Measurements from ENCODE around the gene AMPD3.
"Not testable (repeated sequence)": the region's sequence is repeated elsewhere in the genome, so short reads cannot be mapped to it uniquely, and the experiment has no call there.

Gene AMPD3

DNA sequence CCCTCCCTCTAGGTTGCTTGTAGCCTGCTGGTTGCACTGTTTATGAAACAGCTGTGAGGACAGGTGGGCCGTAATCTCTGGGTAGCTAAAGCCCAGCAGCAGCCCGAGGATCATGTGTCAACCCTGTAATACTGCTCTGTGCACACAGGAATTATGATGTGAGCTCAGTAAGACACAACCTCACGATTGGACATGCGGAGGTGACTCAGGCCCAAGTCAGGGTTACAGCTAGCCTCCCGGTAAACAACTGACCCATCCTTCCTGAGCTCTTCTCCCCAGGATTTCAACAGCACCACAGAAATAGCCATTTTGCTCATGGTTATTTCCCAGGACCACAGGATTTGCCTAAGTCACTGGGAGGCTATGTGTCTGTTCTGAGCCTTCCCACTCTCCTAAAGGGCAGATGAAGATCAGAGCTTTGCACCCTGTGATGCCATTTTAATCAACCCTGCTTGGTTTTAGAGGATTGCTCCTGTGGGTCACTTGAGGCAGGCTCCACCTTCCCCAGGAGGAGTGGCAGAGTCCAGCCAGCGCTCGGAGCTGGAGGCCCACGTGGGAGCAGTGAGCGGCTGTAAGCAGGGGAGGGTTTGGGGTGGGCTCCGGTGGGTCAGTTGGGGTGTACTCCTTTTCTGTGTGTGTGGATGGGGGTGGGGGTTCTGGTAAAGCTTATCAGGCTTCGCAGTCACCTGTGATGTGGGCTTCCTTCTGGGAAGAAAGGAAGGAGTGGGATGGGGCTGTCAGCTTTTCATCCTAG lies at the start of gene AMPD3:
TSS of gene AMPD3 (plus strand) at position 387 of the 754 bp plus-strand sequence. CDS start 6,256 bp downstream, outside the sequence.
- DNase-seq (ENCODE audit: low spot score) = no peak

DNA sequence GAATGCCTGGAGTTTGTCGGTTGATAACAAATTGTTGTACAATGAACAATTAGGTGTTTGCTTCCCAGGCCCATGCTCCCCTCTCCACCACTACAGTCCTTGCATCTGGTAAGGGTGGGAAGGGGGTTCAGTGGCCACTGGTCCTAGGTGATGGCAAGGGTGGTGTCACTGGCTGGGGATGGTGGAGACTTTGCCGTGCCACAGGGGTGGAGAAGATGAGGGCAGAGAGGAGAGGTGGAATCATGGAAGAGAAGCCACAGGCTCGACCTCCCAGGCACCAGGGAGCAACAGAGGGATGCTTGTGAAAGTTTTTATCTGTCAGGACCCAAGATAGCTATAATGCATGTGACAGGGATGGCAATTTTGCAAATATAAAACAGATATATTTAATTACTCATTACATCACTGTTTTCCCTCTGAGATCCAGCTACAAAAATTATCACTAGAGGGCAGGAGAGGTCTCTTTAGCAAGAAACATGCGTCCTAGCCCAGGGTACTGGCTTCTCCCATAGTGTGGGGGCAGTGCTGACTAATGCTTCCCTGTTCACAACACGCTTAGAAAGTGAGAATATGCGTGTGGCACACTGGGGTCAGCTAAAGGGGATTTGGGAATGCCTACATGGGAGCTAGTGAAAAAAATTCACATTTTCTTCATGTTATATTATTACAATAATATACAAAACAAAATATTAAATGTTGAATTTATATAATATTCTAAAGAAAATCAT lies 49.0 kb upstream of the AMPD3 start:
- peak; percentile 69 for DNase-seq (ENCODE audit: low spot score)

DNA sequence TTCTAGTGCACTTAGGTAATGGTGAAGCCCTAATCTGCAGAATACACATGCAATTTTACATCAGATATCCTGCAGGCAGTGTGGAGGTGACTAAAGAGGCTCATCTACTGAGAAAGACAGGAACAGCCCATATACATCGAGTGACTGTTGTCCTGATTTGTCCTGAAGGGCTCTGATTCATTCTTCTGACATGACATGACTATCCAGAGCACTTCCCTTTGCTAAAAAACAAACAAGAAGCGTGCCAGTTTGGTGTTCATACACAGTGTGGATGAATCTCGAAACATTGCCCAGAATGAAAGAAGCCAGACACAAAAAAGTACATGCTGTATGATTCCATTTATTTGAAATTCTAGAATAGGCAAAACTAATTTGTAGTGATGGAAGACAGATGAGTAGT lies 48.0 kb upstream of the AMPD3 start:
- DNase-seq (ENCODE audit: low spot score) = no peak

DNA sequence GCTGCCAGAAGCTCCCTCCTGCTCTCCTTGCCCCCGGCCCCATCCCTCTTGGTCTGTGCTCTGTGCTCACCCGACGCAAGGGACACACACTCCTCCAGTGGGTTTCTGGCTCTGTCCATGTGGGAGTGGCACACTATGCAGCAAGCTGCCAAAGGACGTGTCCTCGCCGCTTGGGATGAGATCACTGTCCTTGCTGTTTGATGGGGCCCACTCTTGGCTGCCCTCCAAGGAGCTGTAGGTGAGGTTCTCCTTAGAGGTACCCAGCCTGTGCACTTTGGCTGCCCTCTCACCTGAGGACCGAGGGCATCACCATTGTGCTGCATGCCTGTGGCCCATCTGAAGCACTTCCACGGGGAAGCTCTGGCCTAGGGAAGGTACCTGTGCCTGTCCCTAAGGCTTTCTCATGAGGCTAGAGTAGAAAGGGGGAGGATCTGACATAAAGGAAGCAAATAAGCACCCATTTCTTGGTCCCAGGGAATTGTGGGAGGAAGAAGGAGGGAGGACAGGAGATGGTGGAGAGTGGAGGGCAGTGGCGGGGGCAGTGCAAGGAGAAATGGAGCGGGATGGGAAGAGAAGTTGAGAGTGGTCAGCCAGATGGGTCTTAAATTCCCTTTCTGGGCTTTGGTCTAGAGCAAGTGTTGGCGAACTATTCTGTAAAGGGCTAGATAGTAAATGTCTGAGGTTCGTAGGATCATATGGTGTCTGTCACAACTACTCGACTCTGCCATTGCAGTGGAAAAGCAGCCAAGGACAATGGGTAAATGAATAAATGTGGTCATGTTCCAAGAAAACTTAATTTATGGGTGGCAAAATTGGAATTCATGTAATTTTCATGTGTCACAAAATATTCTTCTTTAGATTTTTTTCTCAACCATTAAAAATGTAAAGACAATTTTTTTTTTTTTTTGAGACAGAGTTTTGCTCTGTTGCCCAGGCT lies 47.0 kb upstream of the AMPD3 start:
- no peak for DNase-seq (ENCODE audit: low spot score)

DNA sequence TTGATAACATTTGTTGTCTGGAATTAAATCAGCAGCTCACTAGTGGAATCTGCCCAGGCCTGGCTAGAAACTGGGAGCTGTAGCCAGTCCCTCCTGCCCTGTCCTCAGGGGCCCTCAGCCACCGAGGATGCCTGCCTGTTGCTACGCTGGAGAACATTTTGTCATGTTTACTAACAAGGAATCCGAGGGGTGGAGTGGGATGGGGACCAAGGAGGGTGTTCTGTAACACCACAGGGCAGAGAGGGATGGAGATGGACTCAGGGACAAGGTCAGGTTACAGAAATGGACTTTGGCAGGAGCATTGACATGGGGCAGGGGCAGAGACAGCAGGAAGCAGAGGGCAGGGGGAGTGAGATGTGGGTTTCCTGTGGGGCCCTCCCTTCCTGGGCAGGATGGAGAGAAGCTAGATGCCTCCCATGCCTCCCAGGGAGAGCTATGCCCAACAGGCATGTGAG lies 45.8 kb upstream of the AMPD3 start:
- peak; percentile 8 for DNase-seq (ENCODE audit: low spot score)

DNA sequence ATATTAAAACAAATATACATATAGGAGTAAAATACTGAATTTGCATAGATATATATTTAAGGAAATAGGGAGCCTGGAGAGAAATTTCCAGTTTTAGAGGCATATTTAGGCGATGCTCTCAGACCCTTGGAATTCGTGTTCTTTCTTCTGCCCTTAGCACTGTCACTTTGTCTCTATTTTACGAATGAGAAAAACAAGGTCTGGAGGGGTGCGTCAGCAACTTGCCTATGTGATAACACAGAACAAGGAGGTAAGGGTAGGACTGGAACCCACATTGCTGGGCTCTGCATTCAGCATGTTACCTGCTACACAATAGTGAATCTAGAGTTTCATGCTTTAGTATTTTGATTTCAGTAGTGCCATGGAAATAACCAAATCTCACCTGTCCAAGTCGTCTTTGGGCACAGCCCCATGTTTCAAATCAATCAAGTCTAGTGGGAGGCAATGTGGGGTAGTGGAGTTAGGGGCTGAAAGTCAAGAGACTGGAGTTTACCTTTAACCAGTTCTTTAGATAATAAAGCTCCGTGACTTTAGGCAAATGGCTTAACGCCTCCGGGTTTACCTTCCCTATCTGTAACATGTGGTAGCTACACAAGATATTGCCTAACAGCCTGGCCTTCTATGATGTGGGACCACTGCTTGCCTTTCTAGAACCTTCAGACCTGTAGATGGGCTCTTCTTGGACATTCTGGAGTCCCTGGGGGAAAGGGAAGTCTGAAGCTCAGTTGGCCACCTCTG lies 44.8 kb upstream of the AMPD3 start:
- DNase-seq (ENCODE audit: low spot score) = no peak

DNA sequence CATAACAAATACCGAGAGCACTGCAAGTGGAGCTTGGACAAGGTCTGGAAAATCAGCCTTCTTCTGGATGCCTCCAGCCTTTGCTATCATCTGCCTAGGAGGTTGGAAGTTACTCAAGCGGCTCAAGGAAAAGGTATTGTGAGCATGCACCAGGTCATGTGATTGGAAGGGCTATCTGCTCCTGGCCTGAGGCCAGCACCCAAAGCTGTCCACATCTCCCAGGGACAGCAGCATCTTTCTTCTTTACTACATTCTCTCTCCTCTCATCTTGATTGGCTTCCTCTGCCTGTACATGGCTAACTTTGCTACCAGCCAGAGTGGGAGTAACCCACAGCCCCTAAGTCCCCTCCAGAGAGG lies 44.2 kb upstream of the AMPD3 start:
- DNase-seq (ENCODE audit: low spot score) = no peak

DNA sequence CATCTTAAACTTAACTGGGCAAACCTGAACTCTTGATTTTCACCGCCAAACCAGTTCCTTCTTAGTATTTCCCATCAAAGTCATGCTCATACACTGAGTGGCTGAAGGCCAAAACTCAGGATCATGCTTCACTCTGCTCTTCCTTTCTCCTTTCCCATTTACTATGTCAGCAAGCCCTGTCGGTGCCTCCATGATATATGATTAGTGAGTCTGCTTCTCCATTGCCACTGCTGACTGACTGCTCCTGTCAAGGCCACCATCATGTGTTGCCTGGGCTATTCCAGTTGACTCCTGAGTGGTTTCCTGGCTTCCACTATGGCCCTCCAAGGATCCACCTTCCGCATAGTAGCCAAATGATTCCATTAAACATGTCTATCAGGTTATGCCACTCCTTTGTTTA lies 42.8 kb upstream of the AMPD3 start:
- no peak for DNase-seq (ENCODE audit: low spot score)

DNA sequence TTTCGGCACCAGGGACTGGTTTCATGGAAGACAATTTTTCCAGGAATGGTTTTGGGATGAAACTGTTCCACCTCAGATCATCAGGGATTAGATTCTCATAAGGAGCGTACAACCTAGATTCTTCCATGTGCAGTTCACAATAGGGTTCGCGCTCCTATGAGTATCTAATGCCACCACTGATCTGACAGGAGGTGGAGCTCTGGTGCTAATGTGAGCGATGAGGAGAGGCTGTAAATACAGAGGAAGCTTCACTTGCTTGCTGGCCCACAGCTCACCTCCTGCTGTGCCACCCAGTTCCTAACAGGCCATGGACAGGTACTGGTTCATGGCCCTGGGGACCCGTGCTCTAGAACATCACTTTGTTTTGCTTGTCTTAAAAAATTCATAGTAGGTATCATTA lies 41.8 kb upstream of the AMPD3 start:
- peak; percentile 70 for DNase-seq (ENCODE audit: low spot score)

DNA sequence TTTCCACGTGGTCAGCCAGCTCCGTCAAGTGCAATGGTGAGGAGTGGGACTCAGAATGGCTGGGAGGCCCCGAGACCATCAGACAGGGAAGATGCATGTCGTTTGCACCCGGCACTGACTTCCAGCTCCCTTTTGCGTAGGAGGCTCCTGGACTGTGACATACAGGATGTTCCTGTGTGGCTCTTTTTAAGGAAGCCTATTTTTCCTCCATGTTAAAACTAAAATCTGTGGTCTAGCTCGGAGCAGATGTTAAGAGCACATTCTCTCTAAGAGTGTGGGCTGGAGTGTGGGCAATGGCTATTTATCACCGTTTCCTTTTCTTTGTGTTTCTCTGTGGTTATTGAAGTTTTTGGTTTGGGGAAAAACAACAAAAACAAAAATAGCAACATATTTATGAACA lies 40.9 kb upstream of the AMPD3 start:
- DNase-seq (ENCODE audit: low spot score) = no peak

DNA sequence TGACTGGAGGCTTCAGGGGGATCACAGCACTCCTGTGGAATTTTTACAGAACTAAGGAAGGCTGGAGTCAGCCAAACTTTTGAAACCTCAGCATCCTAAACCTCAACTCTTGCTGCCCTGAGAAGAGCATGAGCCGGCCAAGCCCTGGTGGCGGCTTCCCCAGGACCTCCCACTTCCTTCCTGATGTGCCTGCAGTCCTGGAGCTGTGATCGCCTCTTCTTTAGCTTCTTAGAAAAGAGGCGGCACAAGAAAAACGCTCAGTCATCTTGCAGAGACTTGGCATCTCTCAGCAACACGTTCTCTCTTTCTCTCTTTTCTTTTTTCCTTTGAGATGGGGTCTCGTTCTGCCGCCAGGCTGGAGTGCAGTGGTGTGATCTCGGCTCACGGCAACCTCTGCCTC lies 40.4 kb upstream of the AMPD3 start:
- peak; percentile 27 for DNase-seq (ENCODE audit: low spot score)

DNA sequence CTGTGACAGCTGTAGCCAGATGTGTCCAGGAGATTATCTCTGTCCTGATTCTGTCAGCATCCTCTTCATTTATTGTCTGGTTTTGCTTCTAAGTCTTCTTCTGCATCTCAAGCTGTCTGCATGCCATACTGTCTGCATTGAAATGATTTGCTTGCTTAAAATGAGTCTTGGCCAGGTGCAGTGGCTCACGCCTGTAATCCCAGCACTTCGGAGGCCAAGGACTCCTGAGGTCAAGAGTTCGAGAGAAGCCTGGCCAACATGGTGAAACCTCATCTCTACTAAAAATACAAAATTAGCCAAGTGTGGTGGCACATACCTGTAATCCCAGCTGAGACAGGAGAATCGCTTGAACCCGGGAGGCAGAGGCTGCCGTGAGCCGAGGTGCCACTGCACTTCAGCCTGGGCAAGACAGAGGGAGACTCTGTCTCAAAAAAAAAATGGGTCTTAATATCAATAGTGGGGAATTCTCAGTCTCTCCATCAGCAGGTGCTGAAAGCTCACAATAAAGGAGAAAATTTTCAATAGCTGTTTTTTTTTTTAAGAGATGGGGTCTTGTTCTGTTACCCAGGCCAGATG lies 39.2 kb upstream of the AMPD3 start:
- DNase-seq (ENCODE audit: low spot score) = no peak

DNA sequence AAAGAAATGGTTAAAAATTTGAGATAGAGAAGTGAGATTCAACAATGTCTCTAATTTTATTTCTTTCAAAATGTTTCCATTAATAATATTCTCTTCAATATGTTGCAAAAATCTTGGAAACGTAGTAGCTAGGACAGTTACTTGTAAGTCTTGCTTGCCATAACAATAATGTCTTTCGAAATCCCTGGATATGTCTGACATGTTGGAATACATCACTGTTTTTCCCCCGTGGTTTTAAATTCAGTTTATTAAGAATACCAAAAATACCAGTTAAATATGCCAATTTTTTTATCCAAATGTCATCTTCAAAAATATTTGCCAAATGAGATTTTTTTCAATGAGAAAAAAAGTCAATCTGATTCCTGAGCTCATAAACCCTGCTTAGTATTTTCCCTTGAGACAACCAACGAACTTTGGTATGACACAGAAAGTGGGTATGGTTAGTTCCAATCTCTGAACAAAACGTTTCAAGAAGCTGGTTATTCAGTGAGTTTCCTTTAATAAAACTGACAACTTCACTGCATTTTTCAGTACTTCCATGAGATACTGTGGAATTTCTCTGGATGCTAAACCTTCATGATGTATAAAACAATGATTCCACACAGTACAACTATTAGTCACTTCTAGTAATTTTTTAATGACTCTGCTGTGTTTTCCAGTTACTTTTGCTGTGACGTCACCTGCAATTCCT lies 36.7 kb upstream of the AMPD3 start:
- DNase-seq (ENCODE audit: low spot score) = no peak

DNA sequence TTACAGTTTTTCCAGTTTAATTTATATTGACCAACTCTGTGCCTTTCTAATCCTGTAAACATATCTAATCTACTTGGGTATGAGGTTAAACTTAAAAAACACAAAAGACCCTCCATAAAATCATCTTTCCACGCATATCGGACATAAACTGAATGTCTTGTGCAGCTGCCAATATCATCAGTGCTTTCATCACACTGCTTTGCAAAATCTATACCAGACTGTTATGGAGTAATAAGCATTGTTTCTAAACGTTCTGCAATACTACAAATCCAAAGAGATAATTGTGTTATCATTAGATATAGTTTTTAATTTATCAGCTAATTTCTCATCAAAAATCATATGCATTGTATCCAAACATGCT lies 36.1 kb upstream of the AMPD3 start:
- DNase-seq (ENCODE audit: low spot score) = no peak

DNA sequence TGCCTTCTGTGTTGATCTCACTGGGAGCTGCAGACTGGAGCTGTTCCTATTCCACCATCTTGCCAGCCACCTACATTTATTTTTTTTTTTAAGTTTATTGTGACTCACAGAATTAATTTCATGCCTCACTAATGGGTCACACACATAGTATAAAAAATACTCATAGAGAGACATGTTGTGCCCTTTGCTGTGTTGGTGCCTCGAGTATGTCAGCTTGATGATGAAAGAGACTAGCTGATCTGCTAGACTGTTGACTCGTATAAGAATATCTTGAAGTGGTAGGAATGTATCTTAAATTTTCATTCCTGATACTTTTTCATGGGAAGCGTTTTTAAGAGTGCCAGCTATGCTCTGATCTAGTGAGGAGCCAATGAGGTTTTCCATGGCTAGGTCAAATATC lies 28.6 kb upstream of the AMPD3 start:
- no peak for DNase-seq (ENCODE audit: low spot score)

DNA sequence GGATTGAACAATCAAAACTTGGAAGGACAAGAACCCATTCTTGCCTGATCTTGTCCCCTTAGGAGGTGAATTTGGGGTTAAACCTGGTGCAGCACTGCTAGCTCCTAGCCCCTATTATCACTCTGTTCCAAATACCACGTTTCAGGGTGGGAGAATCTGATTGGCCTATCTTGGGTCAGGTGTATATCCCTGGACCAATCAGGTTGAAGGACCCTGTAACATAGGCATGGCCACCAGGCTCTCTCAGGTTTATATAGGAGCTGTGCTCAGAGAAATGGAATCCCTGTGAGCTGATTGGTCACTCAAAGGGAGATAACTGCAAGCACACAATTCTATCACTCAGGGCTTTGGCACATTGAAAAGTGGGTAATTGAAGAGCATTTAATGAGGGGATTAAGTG lies 26.6 kb upstream of the AMPD3 start:
- no peak for DNase-seq (ENCODE audit: low spot score)

DNA sequence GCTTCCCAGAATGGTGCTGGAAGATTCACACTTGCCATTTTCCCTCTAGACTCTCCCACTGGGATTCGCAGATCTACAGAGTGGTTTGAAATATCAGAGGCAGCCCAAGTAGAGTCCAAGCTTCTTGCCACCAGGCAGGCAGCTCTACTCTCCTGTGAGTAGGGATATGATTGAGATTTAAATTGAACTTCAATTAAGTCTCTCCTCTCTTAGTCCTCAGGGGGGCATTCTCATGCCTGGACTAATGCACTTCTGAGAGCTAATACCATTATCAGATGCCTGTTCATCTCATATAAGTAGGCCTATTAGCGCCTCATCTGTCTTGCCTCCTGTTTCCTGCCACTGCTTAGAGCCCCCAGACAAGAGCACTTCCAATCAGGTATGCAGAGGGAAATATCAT lies 25.5 kb upstream of the AMPD3 start:
- DNase-seq (ENCODE audit: low spot score) = no peak

DNA sequence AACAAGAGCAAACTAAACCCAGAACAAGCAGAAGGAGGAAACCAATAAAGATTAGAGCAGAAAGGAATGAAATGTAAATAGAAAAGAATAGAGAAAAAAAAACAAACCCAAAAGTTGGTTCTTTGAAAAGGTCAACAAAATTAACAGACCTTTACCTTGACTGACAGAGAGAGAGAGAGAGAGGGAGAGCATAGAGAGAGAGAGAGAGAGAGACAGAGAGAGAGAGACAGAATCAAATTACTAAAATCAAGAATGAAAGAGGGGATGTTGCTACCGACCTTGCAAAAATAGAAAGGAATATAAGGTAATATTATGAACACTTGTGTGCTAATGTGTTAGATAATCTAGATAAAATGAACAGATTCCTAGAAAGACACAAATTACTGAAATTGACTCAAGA lies 22.6 kb upstream of the AMPD3 start:
- no peak for DNase-seq (ENCODE audit: low spot score)

DNA sequence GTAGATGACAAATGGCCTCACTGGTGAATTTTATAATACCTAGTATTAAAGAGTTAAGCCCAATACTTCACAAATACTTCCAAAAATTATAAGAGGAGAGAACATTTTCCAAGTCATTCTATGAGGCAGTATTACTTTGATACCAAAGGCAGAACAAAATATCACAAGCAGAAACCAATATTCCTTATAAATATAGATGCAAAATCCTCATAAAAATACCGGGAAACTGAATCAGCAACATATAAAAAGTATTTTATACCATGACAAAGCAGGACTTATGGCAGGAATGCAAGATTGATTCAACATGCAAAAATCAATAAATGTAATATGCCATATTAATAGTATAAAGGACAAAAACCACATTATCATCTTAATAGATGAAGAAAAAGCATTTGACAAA lies 22.1 kb upstream of the AMPD3 start:
- DNase-seq (ENCODE audit: low spot score) = no peak

DNA sequence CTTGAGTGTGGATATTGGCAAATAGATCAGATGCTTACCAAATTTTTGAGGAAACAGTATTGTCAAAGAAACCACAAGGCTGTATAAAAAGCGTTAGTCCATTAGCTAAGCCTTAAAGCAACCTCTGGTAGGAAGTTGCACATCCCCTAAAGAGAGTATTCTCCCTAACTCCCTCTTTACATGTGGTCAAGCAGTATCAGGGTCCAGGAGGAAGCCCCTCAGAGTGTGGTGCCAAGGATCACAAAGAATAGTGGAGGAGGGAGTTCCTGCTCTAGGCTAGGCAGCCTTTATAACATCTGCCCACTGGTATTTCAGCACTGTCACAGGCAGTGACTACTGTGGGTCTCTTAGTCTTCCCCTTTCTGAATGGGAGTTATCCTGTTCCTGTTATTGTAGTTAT lies 18.8 kb upstream of the AMPD3 start:
- no peak for DNase-seq (ENCODE audit: low spot score)

DNA sequence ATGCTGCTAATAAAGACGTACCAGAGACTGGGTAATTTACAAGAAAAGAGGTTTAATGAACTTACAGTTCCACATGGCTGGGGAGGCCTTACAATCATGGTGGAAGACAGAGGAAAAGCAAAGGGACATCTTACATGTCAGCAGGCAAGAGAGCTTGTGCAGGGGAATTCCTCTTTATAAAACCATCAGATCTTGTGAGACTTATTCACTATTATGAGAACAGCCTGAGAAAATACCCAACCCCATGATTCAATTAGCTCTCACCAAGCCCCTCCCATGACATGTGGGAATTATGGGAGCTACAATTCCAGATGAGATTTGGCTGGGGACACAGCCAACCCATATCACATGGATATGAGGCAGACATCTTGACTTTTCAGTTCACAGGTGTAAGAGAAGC lies 18.4 kb upstream of the AMPD3 start:
- not testable (repeated sequence) for DNase-seq (ENCODE audit: low spot score)
